A549 (cell line): Measurements from ENCODE around the gene SRRM4. TPM values are rescaled to one million over a fixed set of nuclear protein-coding genes. Genes with fewer than 3 reads are reported as not detected.

Experiments used
- ATAC-seq, 2 experiments: fragments of 200-7000 bp in 1 of 2; fragments of >200 bp in 1 of 2; cut with Nextera tagmentation in 1 of 2; cut with Tn5 transposase in 1 of 2; 3 replicates each; pipeline versions ENCODE4 v1.8.0 to v1.9.1; 2018 to 2020; ENCODE audit warnings: mild to moderate bottlenecking in 1 of 2, moderate library complexity in 1 of 2
- CTCF ChIA-PET: fragments of 300-600 bp; sonication (Branson Sonifier 250); formaldehyde crosslinking; extraction: SDS; loops from one replicate; lab custom pipeline; 2021; ENCODE audit warnings: antibody characterized with exemption, inconsistent platforms; lab: Yijun Ruan, JAX
- POLR2A ChIA-PET: fragments of 350-600 bp; formaldehyde crosslinking; extraction: SDS; loops from one replicate; lab custom pipeline; 2021; ENCODE audit warnings: antibody characterized with exemption, inconsistent platforms; lab: Yijun Ruan, JAX
- DNase-seq, 2 experiments: peaks; one replicate each; pipeline versions ENCODE4 v3.0.0 to v3.0.0-alpha.2; 2011 to 2016; ENCODE audit warnings: low read depth in 1 of 2, low spot score in 1 of 2
- FAIRE-seq: peaks from 2 replicates; lab custom pipeline; 2011; peaks lifted over from hg19 to GRCh38; lab: Jason Lieb, UNC
- H3K27ac ChIP-seq, 2 experiments: fragments of >200 bp; sonication (Bioruptor Twin); formaldehyde crosslinking; 3 replicates each; pipeline ENCODE4 v1.5.1; 2016 to 2017
- H3K4me1 ChIP-seq: fragments of >200 bp; sonication (Bioruptor Twin); formaldehyde crosslinking; 3 replicates; pipeline ENCODE4 v1.6.1; 2016
- H3K4me2 ChIP-seq: fragments of >200 bp; sonication (Bioruptor Twin); formaldehyde crosslinking; 3 replicates; pipeline ENCODE4 v1.6.1; 2016
- H3K4me3 ChIP-seq: fragments of >200 bp; sonication (Bioruptor Twin); formaldehyde crosslinking; 3 replicates; pipeline ENCODE4 v1.5.1; 2016
- H3K9me3 ChIP-seq: fragments of >200 bp; sonication (Bioruptor Twin); formaldehyde crosslinking; 3 replicates; pipeline ENCODE4 v1.6.1; 2016
- CBX8 ChIP-seq: fragments of 200-600 bp; sonication (generic); IDR thresholded peaks from 2 replicates; pipeline ENCODE4 v1.6.1; 2016
- CHD4 ChIP-seq: fragments of 200-600 bp; sonication (generic); IDR thresholded peaks from 2 replicates; pipeline ENCODE4 v1.6.1; 2016; ENCODE audit warnings: antibody characterized with exemption, mild to moderate bottlenecking, borderline replicate concordance
- E2F6 ChIP-seq: IDR thresholded peaks from 2 replicates; pipeline ENCODE4 v1.6.1; 2012; ENCODE audit warnings: low read depth, borderline replicate concordance
- EHF ChIP-seq: fragments of 250-450 bp; sonication (Bioruptor Pico); IDR thresholded peaks from 2 replicates; pipeline ENCODE4 v1.5.0; 2020; ENCODE audit warnings: mild to moderate bottlenecking
- EP300 ChIP-seq, 2 experiments: fragments of >200 bp; sonication (Bioruptor Twin); formaldehyde crosslinking; IDR thresholded peaks; 2 replicates in 1 of 2; 3 replicates in 1 of 2; pipeline ENCODE4 v1.6.1; 2016 to 2017
- ESRRA ChIP-seq: fragments of 150-350 bp; IDR thresholded peaks from 2 replicates; pipeline ENCODE4 v1.6.1; 2014; ENCODE audit warnings: mild to moderate bottlenecking, low read length, borderline replicate concordance
- FOSB ChIP-seq: fragments of 250-450 bp; sonication (Bioruptor Pico); IDR thresholded peaks from 2 replicates; pipeline ENCODE4 v1.5.0; 2020; ENCODE audit warnings: mild to moderate bottlenecking, moderate library complexity
- GATA3 ChIP-seq: IDR thresholded peaks from 2 replicates; pipeline ENCODE4 v1.6.1; 2012; ENCODE audit warnings: borderline replicate concordance
- HDAC2 ChIP-seq: fragments of 200-600 bp; sonication (generic); IDR thresholded peaks from 2 replicates; pipeline ENCODE4 v1.6.1; 2016
- HES2 ChIP-seq: fragments of >200 bp; sonication (Bioruptor Twin); formaldehyde crosslinking; IDR thresholded peaks from 2 replicates; pipeline ENCODE4 v1.6.1; 2016
- HEYL ChIP-seq: fragments of 250-450 bp; sonication (Bioruptor Pico); IDR thresholded peaks from 2 replicates; pipeline ENCODE4 v1.8.0; 2021; ENCODE audit warnings: mild to moderate bottlenecking, moderate library complexity
- HMGXB4 ChIP-seq: fragments of 250-450 bp; sonication (Bioruptor Pico); IDR thresholded peaks from 2 replicates; pipeline ENCODE4 v1.5.0; 2021; ENCODE audit warnings: mild to moderate bottlenecking, moderate library complexity, borderline replicate concordance
- HOXA7 ChIP-seq: fragments of 250-450 bp; sonication (Bioruptor Pico); IDR thresholded peaks from 2 replicates; pipeline ENCODE4 v1.5.0; 2020; ENCODE audit warnings: mild to moderate bottlenecking, moderate library complexity
- JUNB ChIP-seq: fragments of >200 bp; sonication (Bioruptor Twin); formaldehyde crosslinking; IDR thresholded peaks from 2 replicates; pipeline ENCODE4 v1.6.1; 2016
- KDM5A ChIP-seq: fragments of 200-600 bp; sonication (generic); IDR thresholded peaks from 2 replicates; pipeline ENCODE4 v1.6.1; 2016; ENCODE audit warnings: antibody characterized with exemption, mild to moderate bottlenecking
- MYC ChIP-seq: IDR thresholded peaks from 2 replicates; pipeline ENCODE4 v1.6.1; 2012; ENCODE audit warnings: mild to moderate bottlenecking, inconsistent platforms, low read length, improper control_type of control experiment, borderline replicate concordance
- NFE2L2 ChIP-seq: fragments of 150-350 bp; conservative IDR thresholded peaks from 2 replicates; pipeline ENCODE4 v1.6.1; 2014; ENCODE audit warnings: low read length
- NR3C1 ChIP-seq: fragments of >200 bp; sonication (Bioruptor Twin); formaldehyde crosslinking; IDR thresholded peaks from 3 replicates; pipeline ENCODE4 v1.6.1; 2017
- PHF8 ChIP-seq: fragments of 200-600 bp; sonication (generic); IDR thresholded peaks from 2 replicates; pipeline ENCODE4 v1.6.1; 2016; ENCODE audit warnings: low read depth, mild to moderate bottlenecking, antibody characterized with exemption, moderate library complexity, borderline replicate concordance
- RCOR1 ChIP-seq: fragments of 150-350 bp; IDR thresholded peaks from 2 replicates; pipeline ENCODE4 v1.6.1; 2014; ENCODE audit warnings: antibody characterized with exemption, low read length, low read depth
- REST ChIP-seq: fragments of 200-600 bp; sonication (generic); IDR thresholded peaks from 2 replicates; pipeline ENCODE4 v1.6.1; 2016; ENCODE audit warnings: antibody characterized with exemption, mild to moderate bottlenecking, moderate library complexity
- RFX5 ChIP-seq: fragments of 450-650 bp; IDR thresholded peaks from 2 replicates; pipeline ENCODE4 v1.7.1; 2014; ENCODE audit warnings: antibody characterized with exemption, mild to moderate bottlenecking, moderate library complexity
- RNF2 ChIP-seq: fragments of 200-600 bp; sonication (generic); IDR thresholded peaks from 2 replicates; pipeline ENCODE4 v1.6.1; 2016; ENCODE audit warnings: low read depth, mild to moderate bottlenecking, antibody characterized with exemption, moderate library complexity, borderline replicate concordance
- SMC3 ChIP-seq: fragments of >200 bp; sonication (Bioruptor Twin); formaldehyde crosslinking; IDR thresholded peaks from 3 replicates; pipeline ENCODE4 v1.6.1; 2018; ENCODE audit warnings: inconsistent platforms
- SREBF2 ChIP-seq: fragments of 450-650 bp; IDR thresholded peaks from 2 replicates; pipeline ENCODE4 v1.6.1; 2014; ENCODE audit warnings: mild to moderate bottlenecking, moderate library complexity
- TFCP2L1 ChIP-seq: fragments of 250-450 bp; sonication (Bioruptor Pico); IDR thresholded peaks from 2 replicates; pipeline ENCODE4 v1.5.0; 2021; ENCODE audit warnings: mild to moderate bottlenecking
- USF2 ChIP-seq: fragments of 450-650 bp; IDR thresholded peaks from 2 replicates; pipeline ENCODE4 v1.6.1; 2014; ENCODE audit warnings: antibody characterized with exemption
- ZNF302 ChIP-seq: fragments of 250-450 bp; sonication (Bioruptor Pico); IDR thresholded peaks from 2 replicates; pipeline ENCODE4 v1.9.0; 2021; ENCODE audit warnings: inconsistent platforms, mild to moderate bottlenecking, moderate library complexity
- ZSCAN20 ChIP-seq: fragments of 250-450 bp; sonication (Bioruptor Pico); IDR thresholded peaks from 2 replicates; pipeline ENCODE4 v1.8.0; 2022; ENCODE audit warnings: mild to moderate bottlenecking, moderate library complexity
- WGBS: methylation state at CpG from one replicate; pipeline ENCODE4 v1.1.6; 2017; ENCODE audit errors: missing lambda C conversion rate; 5-methylcytosine and 5-hydroxymethylcytosine counted together
- polyA plus RNA-seq, 4 experiments: library from polyadenylated mRNA; depleted of rRNA in 3 of 4; stranded (reverse); fragments of >200 nt; fragmentation: RNase III in 1 of 4; extraction: RNeasy Plus Mini Kit Qiagen cat#74134 plus additional on column Dnase treatment in 1 of 4; gene quantifications; 2 replicates in 3 of 4; 3 replicates in 1 of 4; pipeline ENCODE4 v1.2.3, GENCODE V29; 2011 to 2017

SRRM4 gene
- polyA plus RNA-seq, 2 of the 4 experiments (the other 2 are of a cell fraction): not detected

- ChIA-PET CTCF (no interaction called here), POLR2A (no interaction called here)
- DNase-seq: no peak
These were observed 91.1 kb downstream of the SRRM4 start for GRCh38 chr12:119072440-119072839.

GRCh38 chr12:119075222-119075787, 94.0 kb downstream of the SRRM4 start:
- no peak overlapping the region for H3K27ac ChIP-seq
- H3K4me2 ChIP-seq: no peak overlapping the region
- no peaks in the 10 kb centered on the region for H3K4me1 ChIP-seq
- no peak for TF ChIP-seq SREBF2
- no peak for TF ChIP-seq SMC3
- TF ChIP-seq JUNB: no peak
- no peak for TF ChIP-seq CHD4
- no peak for TF ChIP-seq E2F6
- no peak for FAIRE-seq
- no peak for ATAC-seq
- DNase-seq: no peak
- H3K9me3 ChIP-seq: no peaks in the 10 kb centered on the region
- CTCF ChIA-PET: no interaction called here
- 22% methylated on average over 3 of the region's 3 CpGs for WGBS
- POLR2A ChIA-PET: no interaction called here
- H3K4me3 ChIP-seq: no peak overlapping the region

More at GRCh38 chr12:119072440-119072839, 91.1 kb downstream of the SRRM4 start:
- FAIRE-seq (no peak), ATAC-seq (no peak)
- no peak overlapping the region for H3K4me3 ChIP-seq
- H3K27ac ChIP-seq: no peak overlapping the region
- no peaks in the 10 kb centered on the region for H3K4me1 ChIP-seq
- H3K4me2 ChIP-seq: no peak overlapping the region
- H3K9me3 ChIP-seq: no peaks in the 10 kb centered on the region
- 27% methylated on average over 6 of the region's 6 CpGs for WGBS
- TF ChIP-seq PHF8 (no peak), FOSB (no peak), ESRRA (no peak), ZSCAN20 (no peak), MYC (no peak), HOXA7 (CRISPR knock-in tag) (no peak), RFX5 (no peak), HDAC2 (no peak), HES2 (no peak), EHF (CRISPR knock-in tag) (no peak), TFCP2L1 (CRISPR knock-in tag) (no peak)

- no peak for DNase-seq
- TF ChIP-seq ZNF302 (no peak), NFE2L2 (no peak), TFCP2L1 (CRISPR knock-in tag) (no peak), REST (no peak), GATA3 (no peak), USF2 (no peak), HMGXB4 (CRISPR knock-in tag) (no peak), KDM5A (no peak), RCOR1 (no peak), HEYL (CRISPR knock-in tag) (no peak), NR3C1 (no peak), EP300 (IDR thresholded peaks at IDR 0.05) (no peak), RNF2 (no peak), ESRRA (no peak), CBX8 (no peak)
- POLR2A ChIA-PET: no interaction called here
- Histone ChIP-seq H3K9me3 (no peaks in the 10 kb centered on the region), H3K4me1 (no peaks in the 10 kb centered on the region), H3K4me3 (no peak overlapping the region), H3K4me2 (no peak overlapping the region), H3K27ac (no peak overlapping the region)
- FAIRE-seq: no peak
- CTCF ChIA-PET: no interaction called here
- 46% methylated on average over 2 of the region's 2 CpGs for WGBS
- ATAC-seq: no peak
These were observed 94.6 kb downstream of the SRRM4 start for GRCh38 chr12:119075918-119076317.
